GM19452 (cell line): Measurements from ENCODE around the gene PTPN14.
"Not testable (repeated sequence)": the region's sequence is repeated elsewhere in the genome, so short reads cannot be mapped to it uniquely, and the experiment has no call there.

ENCODE experiments used
- ATAC-seq: cut with Tn5 transposase; IDR thresholded peaks from one replicate; pipeline ENCODE4 v1.9.1; 2021; ENCODE audit not compliant: unreplicated experiment

PTPN14 gene

GRCh38 chr1:214513394-214513793 is 38.0 kb downstream of the PTPN14 start:
- no peak for ATAC-seq

- no peak for ATAC-seq
Measured at GRCh38 chr1:214511639-214511998, 39.8 kb downstream of the PTPN14 start.

GRCh38 chr1:214510914-214511638 is 40.3 kb downstream of the PTPN14 start:
- ATAC-seq = no peak

GRCh38 chr1:214510477-214510876 is 40.9 kb downstream of the PTPN14 start:
- ATAC-seq = no peak

GRCh38 chr1:214509622-214510021 is 41.8 kb downstream of the PTPN14 start:
- not testable (repeated sequence) for ATAC-seq

GRCh38 chr1:214506972-214507431 is 44.4 kb downstream of the PTPN14 start:
- ATAC-seq = peak; percentile 88

GRCh38 chr1:214505134-214505533 is 46.3 kb downstream of the PTPN14 start:
- ATAC-seq = no peak

- no peak for ATAC-seq
Measured at GRCh38 chr1:214504330-214504729, 47.1 kb downstream of the PTPN14 start.

GRCh38 chr1:214503553-214503952 is 47.8 kb downstream of the PTPN14 start:
- ATAC-seq = no peak

GRCh38 chr1:214500340-214501055 is 50.9 kb downstream of the PTPN14 start:
- no peak for ATAC-seq

GRCh38 chr1:214499732-214500131 is 51.7 kb downstream of the PTPN14 start:
- no peak for ATAC-seq

GRCh38 chr1:214498021-214498420 is 53.4 kb downstream of the PTPN14 start:
- no peak for ATAC-seq

- no peak for ATAC-seq
Measured at GRCh38 chr1:214496126-214496525, 55.3 kb downstream of the PTPN14 start.

GRCh38 chr1:214494706-214495105 is 56.7 kb downstream of the PTPN14 start:
- no peak for ATAC-seq

- not testable (repeated sequence) for ATAC-seq
Measured at GRCh38 chr1:214494179-214494578, 57.2 kb downstream of the PTPN14 start.

GRCh38 chr1:214493126-214493796 is 58.1 kb downstream of the PTPN14 start:
- no peak for ATAC-seq

- ATAC-seq = no peak
Measured at GRCh38 chr1:214492401-214493075, 58.9 kb downstream of the PTPN14 start.

GRCh38 chr1:214491468-214492146 is 59.8 kb downstream of the PTPN14 start:
- no peak for ATAC-seq

GRCh38 chr1:214485151-214485550 is 66.3 kb downstream of the PTPN14 start:
- ATAC-seq = no peak

GRCh38 chr1:214483180-214483579 is 68.2 kb downstream of the PTPN14 start:
- ATAC-seq = not testable (repeated sequence)
